Astrocyte of the hippocampus (primary cell): Measurements from ENCODE around the gene THAP11.

Experiments used
- DNase-seq: peaks from one replicate; pipeline ENCODE4 v3.0.0; 2011; ENCODE audit warnings: low read depth, low spot score

Gene THAP11

DNA sequence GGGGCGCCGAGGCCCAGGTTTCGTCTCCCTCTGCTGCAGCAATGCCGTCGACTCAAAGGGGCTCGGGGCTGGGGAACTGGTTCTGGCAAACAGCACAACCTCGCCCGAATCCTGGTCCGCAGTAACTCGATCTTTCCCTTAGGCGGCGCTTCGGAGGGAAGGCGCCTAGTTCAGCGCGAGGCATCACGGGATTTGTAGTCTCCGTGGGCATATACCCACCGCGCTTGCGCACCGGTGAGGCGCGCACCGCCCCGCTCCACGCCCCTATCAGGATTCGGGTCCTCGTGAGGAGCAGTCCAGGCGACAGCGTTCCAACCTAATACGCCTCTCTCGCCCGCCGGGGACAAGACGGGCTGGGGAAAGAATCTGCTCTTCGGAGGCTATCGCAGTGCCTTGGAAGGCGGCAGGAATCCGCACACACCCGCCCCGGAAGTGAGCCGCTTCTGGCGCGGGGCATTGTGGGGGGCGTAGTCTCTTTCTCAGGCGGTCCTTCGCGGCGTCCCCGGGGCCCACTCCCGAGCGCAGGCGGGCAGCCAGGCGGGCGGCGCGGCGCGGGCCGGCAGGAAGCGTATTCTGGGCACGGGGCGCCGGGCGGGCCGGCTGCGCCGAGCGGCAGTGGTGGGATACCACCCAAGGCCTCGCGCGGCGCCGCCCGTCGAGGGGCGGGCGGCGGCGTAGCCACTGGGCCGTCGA is at the start of gene THAP11:
THAP11 (plus strand) TSS at position 505 of the 693 bp plus-strand sequence. CDS start 235 bp downstream, outside the sequence.
- peak; percentile 97 for DNase-seq

DNA sequence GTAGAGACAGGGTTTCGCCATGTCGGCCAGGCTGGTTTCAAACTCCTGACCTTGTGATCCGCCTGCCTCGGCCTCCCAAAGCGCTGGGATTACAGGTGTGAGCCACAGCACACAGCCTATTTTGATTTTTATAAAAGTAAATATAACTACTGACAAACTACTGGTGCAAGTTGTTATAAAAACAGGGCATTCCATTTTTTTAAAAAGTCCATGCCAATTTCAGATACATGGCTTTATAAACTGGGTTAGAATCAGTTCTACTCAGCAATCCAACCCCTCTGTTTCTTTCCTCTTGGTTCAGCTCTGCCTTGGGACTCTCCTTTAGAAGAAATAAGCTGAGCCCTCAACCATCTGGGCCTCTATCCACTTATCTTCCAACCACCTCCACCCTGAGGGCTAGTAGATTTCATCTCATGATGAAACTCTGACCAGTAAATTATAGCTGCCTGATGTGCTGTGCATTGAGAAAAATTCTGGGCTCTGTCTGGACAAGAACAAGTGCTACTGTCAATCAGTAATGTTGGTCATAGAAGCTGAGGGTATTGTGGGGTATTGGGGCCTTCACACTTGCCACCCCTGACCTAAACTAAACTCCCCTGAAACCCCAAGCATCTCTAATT is 45.9 kb upstream of the THAP11 start:
- no peak for DNase-seq

DNA sequence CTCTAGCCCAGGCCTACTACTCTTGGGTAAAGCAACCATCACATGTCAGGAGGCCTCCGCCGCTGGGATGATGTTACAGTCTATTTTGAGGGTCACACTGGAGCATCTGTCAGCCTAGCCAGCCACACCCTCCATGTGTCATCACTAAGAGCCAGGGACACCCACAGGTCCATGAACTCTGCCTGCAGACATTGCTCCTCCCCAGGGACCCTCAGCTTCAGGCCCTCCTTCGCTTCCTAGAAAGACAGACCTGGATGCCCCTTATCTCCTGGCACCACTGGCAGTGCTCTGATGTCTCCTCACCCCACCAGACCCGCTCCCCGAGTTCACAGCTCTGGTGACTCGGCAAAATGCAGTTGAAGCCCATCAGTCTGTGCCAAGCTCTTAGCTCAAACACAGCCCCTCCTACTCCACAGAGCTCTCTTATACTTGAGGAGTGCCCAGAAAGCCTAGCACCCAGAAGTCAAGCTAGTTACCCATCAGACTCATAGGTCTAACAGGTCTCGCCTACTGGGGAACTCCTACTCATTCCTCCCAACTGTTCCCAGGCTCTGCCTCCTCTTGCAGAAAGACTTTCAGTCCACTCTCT is 41.7 kb upstream of the THAP11 start:
- no peak for DNase-seq

DNA sequence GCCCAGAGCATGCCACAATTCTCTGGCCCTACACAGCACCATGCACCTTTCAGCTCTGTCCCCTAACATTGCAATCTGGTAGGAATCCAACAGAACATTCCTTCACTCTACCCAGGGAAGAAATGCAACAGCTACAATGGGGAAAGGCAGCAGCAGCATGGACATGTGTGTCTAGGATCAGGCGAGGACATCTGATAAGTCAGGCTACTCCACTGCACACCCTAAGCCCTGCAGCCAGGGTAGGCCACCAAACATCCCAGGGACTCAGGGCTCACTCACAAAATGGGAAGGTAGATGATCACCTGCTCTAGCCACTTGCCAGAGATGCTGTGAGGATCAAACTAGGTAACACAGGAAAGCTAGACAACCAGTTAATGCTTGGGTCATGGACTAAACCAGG is 40.9 kb upstream of the THAP11 start:
- DNase-seq, result no peak

DNA sequence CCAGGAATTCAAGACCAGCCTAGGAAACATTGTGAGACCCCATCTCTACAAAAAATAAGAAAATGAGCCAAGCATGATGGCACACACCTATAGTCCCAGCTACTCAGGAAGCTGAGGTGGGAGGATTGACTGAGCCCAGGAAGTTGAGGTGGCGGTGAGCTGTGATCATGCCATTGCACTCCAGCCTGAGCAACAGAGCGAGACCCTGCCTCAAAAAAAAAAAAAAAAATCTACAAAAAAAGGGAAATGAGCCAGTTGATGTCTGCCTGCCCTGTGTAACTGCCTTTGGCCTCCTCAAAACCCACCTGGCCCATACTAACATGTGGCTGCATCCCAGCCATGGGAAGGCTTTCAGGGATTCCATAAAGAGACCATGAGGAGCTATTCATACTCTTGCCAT is 40.2 kb upstream of the THAP11 start:
- DNase-seq, result no peak

DNA sequence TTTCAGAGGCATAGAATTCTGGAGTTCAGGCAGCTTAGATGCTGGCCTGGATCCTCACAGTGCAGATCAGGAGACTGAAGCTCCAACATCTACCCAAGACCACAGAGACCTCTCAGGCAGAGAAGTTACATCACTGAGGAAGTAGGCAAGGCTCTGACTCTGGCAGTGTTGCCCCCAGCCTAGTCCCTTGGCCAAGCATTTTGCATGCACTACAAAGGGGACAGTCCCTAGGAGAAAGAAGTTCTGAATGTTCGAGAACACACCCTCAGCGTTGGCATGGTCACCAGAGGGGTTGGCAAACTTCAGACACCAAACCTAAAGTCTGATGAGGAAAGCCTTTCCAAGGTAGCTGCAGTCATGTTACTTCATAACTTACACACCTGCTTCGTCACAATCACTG is 38.2 kb upstream of the THAP11 start:
- no peak for DNase-seq

DNA sequence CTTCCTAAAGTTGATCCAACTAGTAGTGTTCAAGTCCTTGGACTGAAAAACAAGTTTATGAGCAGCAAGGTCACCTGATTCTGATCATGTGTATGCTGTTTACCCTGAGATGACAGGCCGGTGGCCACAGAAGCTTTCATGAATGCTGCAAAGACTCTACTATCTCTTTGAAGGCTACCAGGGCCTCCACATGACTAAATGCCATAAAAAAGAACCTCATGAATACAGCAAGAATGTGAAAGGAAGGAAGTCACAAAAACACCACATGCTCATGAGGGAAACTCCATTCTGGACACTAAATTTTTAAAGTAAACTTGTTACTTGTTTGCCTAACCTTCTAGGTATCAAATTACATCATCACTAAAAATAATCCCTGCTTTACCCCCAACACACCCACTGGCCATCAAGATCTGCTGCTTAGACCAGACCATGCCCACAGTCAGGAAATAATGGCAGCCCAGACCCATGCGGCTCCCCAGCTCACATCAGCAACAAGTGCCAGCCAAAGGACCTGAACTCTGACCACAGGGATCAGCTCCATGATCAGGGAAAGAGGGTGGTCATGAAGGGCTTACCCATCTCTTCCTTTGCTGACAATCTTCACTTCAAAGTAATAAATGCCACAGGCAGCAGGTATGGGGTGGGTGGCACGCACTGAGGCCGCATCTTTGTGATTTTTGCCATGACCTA is 37.1 kb upstream of the THAP11 start:
- no peak for DNase-seq

DNA sequence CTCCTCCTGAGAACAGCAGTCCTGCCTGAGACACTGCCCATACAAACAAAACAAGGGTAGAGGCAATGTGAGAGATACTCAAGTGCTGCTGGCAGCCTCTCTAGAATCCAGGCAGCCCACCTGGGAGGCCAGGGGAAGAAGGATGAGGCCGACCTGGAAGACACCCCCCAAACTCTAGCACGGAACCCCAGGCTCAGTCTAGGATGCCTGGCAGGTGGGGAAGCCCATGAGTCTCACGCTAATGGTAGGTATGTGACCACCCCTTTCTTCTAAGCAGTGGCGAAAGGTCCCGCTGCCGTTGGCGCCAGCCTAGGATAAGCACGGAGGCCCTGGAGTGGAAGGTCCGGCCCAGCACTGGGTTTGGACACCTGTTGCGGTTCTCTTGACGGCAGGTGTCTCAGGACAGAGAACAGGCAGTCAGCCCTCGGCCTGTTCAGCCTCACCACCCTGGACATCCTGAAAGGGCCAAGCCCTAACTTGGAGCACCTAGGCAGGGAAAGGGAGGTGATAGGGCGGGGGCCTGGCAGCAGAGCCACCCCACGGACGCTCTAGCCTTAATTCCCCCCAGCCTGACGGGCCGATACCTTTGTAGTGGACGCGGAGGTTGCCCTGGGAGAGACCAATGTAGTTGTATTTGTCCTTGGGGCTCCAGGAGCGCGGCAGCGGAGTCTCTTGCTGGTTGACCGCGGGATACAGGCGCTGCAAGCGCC is 36.2 kb upstream of the THAP11 start:
- DNase-seq, result no peak

DNA sequence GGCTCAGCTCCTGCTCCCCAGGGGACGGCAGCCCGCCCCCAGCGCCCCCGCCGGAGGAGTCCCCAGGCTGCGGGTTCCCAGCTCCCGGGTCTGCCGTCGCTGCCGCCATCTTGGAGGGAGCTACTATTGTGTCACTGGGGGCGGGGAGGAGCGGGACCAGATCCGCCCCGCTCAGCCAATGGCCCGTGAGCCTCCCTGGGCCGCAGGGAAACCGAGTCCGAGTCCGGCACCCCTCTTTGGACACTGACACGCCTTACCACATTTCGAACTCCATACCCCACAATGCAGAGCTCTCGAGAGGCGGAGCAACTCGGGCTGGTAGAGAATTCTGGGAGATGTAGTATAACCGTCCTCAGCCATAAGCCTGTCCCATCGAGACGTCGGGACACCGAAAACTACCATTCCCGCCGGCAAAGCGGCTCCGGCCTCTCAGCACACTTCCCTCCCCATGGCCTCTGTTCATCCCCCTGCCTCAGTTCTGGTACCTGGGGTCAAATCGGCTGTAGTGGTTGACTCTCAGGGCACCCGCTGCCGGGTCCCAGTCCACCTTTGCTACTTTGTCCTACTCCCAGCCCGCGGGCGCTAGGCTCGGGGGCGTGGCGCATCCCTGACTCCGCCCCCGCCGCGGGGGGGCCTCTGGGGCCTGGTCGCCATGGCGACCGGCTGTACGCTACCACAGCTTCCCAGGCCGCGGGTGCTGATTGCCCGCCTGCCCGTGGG is 35.5 kb upstream of the THAP11 start, which contains the start of the genes RANBP10 and TSNAXIP1:
RANBP10 (minus strand) TSS at position 133 of the 720 bp plus-strand sequence; CDS start at position 109, 24 bp downstream.
TSNAXIP1 (plus strand) TSS at position 462 of the 720 bp plus-strand sequence. CDS start 261 bp downstream, outside the sequence.
- peak; percentile 100 for DNase-seq

DNA sequence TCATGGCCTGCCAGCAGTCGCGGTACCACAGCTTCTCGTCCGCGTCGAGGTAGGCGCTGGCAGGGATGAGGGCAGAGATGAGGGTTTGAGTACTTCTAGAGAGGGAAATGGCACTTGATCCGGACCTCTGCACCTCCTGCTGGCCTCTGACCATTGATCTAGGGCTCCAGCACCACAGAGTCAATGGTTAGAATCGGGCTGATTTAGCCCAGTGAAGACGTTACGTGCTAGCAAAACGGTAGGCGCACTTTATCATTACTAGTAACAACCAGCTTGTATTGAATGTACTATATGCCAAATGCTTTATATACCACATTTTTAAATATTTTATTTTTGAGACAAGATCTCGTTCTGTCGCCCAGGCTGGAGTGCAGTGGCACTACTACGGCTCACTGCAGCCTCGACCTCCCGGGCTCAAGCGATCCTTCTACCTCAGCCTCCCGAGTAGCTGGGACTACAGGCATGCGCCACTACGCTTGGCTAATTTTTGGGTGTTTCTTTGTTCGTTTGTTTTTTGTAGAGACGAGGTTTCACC is 34.9 kb upstream of the THAP11 start:
- no peak for DNase-seq

DNA sequence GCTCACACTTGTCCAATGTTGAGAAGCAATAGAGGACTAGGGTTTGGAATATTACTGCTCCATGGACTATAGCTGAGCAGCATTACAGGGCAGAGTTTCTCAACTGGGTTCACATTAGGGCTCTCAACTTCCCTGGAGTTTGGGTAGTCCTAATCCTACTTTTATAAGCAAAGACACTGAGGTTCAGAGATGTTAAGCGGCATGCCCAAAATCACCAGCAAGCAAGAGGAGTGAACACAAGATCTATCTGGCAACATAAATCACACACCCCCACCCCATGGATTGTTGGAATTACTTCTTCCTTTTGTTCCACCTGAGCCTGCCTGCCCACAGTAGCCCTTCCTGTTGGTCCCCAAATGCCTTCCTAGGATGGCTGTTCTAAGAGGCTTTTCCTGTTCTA is 30.2 kb upstream of the THAP11 start:
- DNase-seq, result no peak

DNA sequence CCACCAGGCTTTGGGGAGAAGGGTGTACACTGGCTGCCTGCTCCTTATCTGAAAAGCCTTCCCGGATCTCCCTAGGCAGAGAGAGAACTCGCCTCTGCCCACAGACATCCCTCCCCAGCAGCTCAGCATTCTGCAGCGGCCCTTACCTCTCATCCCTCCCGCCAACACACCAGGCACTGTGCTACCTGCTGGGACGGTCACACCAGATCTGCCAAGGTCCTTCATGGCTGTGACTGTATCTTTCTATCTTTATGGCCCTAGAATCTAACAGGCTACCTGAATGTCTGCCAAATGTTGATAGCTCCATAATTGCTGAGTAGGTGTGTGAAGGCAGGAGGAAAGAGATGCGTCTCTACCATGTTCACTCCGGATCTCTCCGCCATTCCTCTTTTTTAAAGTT is 27.6 kb upstream of the THAP11 start:
- no peak for DNase-seq

DNA sequence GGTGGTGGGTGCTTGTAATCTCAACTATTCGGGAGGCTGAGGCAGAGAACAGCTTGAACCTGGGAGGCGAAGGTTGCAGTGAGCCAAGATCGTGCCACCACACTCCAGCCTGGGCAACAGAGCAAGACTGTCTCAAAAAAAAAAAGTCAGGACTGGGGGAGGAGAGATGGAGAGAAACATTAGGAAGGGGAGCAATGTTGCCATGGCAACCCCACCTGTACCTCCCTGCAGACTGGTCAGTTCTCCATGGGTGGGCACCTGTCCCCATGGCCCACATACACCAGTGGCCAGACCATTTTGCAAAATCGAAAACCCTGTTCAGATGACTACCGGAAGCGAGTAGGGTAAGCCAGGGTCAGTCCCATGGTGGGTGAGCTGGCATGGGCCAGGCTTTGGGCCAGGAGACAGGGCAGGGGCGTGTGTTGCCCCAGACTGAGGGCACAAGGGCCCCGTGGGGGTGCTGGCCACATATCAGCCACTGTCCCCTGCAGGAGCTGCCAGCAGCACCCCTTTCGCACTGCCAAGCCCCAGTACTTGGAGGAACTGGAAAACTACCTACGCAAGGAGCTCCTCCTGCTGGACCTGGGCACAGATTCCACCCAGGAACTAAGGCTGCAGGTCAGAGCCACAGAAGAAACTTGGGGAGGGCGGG is 21.4 kb upstream of the THAP11 start:
- DNase-seq, result no peak

DNA sequence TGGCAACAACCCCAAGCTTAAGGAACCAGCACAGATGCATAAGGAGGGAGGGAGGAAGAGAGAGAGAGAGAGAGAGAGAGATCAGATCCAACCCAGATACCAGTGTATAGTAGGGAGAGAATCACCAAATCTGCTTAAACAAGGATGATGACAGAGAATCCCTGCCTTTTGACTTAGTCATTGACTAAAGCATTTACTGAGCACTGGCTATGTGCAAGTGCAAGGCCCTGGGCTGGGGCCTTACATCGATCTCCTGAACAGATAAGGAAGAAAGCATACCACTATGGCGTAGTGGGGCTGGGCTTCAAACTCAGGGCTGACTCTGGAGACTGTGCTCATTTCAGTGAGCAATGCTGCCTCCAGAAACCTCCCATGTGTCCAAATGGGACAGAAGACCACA is 19.6 kb upstream of the THAP11 start:
- DNase-seq, result no peak

DNA sequence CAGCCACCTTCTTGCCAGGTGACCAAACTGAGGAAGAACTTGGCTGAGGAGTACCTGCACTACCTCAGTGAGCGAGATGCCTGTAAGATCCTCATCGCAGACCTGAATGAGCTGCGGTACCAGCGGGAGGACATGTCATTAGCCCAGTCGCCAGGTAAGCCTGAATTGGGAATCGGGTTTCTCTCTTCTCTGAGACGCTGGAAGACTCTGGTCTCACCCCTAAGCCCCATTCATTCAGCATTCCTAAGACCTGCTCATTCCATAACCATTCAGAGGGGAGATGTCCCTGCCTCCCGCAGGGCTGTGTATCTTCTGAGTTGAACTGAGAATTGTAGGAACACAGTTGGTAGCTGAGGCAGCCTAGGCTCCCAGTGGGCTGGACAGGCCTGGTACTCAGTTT is 17.0 kb upstream of the THAP11 start:
- no peak for DNase-seq

DNA sequence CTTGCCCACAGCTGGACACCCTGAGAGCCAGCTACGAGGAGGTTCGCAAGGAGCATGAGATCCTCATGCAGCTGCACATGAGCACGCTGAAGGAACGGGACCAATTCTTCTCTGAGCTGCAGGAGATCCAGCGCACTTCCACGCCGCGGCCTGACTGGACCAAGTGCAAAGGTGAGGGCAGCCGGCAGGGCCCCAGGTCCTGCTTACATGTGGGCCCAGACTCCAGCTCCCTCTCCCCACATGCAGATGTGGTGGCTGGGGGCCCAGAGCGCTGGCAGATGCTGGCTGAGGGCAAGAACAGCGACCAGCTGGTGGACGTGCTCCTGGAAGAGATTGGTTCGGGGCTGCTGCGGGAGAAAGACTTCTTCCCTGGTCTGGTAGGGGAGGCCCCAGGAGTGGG is 16.2 kb upstream of the THAP11 start:
- DNase-seq, result no peak

DNA sequence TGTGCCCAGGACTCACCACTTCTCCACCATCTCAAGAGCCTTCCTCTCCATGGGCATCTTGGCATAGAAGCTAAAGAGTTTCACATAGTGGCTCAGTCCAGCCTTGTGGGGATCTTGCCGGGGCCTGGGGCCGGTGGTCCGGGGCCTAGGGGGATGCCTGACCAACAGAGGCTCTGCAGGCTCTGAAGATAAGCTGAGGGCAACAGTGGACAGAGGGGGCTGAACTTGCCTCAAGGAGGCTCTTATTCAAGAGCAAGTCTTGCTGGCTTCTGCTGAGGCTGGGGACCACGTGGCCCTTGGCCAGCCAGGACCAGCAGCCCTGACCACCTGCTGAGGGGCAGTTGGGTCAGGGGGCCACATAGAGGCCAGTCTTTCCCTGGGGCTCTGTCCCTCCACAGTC is 13.5 kb upstream of the THAP11 start:
- no peak for DNase-seq

DNA sequence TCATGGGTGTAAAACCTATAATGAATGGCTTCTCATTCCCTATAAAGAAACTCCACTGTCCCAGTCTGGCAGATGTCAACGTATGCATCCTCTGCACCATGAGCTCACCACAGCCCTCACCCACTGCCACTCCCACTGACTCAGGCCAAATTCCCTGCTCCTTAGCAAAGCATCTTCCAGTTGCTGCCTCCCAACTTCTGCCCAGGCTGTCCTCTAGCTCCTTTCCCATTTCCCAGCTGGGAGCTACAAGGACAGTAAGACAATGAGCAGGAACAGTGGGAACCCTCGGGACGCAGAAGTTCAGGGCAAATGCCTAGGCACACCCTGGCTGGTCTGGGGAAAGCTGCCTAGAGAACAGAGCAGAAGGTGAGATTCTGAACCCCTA is 9.1 kb upstream of the THAP11 start:
- peak; percentile 50 for DNase-seq

DNA sequence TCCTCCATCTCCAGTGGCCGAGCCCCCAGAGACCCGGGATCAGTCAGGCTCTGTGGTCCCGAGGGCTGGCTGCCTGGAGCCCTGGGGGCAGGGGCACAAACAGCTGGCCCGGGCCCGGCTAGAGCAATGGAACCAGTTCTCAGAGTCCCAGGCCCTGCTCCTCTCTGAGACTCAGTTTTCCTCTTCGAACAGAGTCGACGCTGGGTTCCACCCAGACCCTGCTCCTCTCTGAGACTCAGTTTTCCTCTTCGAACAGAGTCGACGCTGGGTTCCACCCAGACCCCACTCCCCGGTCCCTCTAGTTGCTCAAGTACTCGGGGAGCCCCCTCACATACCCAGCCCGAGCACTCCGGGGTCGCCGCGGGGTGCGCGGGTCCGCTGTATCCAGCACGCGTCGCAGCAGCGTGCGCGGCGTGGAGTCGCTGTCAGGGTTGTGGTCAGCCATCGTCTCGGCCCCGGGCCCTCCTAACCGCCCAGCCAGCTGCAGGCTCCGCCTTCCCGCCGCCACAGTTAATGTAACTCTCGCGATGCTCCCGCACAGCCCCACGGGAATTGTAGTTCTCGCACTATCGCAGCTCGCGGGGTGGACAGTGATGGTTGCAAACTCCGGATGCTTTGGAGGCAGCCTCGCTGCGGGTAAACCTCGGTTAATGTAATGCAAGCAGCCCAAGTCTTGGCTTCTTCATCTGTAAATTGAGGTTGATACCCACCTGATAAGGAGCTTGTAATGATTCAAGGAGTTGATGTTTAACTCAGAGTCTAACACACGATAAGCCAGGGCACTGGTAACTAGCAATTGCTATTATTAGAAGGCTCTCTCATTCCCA is 8.5 kb upstream of the THAP11 start:
- peak; percentile 95 for DNase-seq
